NB4 (cell line): ENCODE data around the gene SPX.

Experiments used
- CTCF ChIP-seq: IDR thresholded peaks from one replicate; pipeline ENCODE4 v1.5.1; 2012; ENCODE audit warnings: low read depth, low read length
- MAX ChIP-seq: IDR thresholded peaks from 2 replicates; pipeline ENCODE4 v1.6.1; 2011; ENCODE audit warnings: low read depth, low read length
- MYC ChIP-seq: IDR thresholded peaks from 2 replicates; pipeline ENCODE4 v1.6.1; 2011; ENCODE audit warnings: low read depth, low read length
- POLR2A ChIP-seq: IDR thresholded peaks from 2 replicates; pipeline ENCODE4 v1.6.1; 2011; ENCODE audit warnings: mild to moderate bottlenecking; ENCODE audit not compliant: insufficient read length; ENCODE audit errors: extremely low read depth

GRCh38 chr12:21518451-21518850, 7.6 kb upstream of the SPX start:
- no peak for TF ChIP-seq CTCF
- no peak for TF ChIP-seq MAX
- no peak for TF ChIP-seq POLR2A
- no peak for TF ChIP-seq MYC
